HL-60 (cell line): ENCODE measurements around the gene PARP1.

Experiments used
- DNase-seq, 2 experiments: peaks; one replicate each; pipeline ENCODE4 v3.0.0-alpha.2; 2010 to 2020; ENCODE audit warnings: low read depth in 1 of 2, low spot score in 1 of 2
- H3K27ac ChIP-seq: fragments of 250-450 bp; sonication (Bioruptor Pico); replicated peaks from 2 replicates; pipeline ENCODE4 v1.5.1; 2020; ENCODE audit warnings: mild to moderate bottlenecking, moderate library complexity
- H3K27me3 ChIP-seq: fragments of 250-450 bp; sonication (Bioruptor Pico); 2 replicates; pipeline ENCODE4 v1.5.1; 2021; ENCODE audit warnings: mild to moderate bottlenecking, moderate library complexity; ENCODE audit not compliant: insufficient read depth, poor library complexity, severe bottlenecking
- H3K4me3 ChIP-seq: replicated peaks from 2 replicates; pipeline ENCODE4 v1.5.1; 2011; ENCODE audit warnings: mild to moderate bottlenecking, control low read depth, low read length; ENCODE audit not compliant: insufficient read depth
- CTCF ChIP-seq: IDR thresholded peaks from one replicate; pipeline ENCODE4 v1.5.1; 2011; ENCODE audit warnings: low read length, control low read depth, inconsistent platforms; ENCODE audit not compliant: insufficient read depth
- GABPA ChIP-seq: IDR thresholded peaks from 2 replicates; pipeline ENCODE4 v1.6.1; 2012; ENCODE audit warnings: low read depth
- POLR2AphosphoS5 ChIP-seq: IDR thresholded peaks from 2 replicates; pipeline ENCODE4 v1.6.1; 2012; ENCODE audit warnings: low read depth
- REST ChIP-seq: IDR thresholded peaks from 2 replicates; pipeline ENCODE4 v1.6.1; 2012; ENCODE audit warnings: low read depth; ENCODE audit not compliant: insufficient replicate concordance
- SPI1 ChIP-seq: IDR thresholded peaks from 2 replicates; pipeline ENCODE4 v1.6.1; 2012; ENCODE audit warnings: low read depth, mild to moderate bottlenecking, borderline replicate concordance
- long read RNA-seq: library from polyadenylated mRNA; unstranded; transcript quantifications from one replicate; pipeline ENCODE4 v2.0.0, GENCODE V29; 2020

PARP1 gene
- long read RNA-seq, transcript PARP1-203 (23 exons, 3,958 nt), result major isoform, 820 of 1,031 reads
- long read RNA-seq, partial matches to known transcripts, result 190 of 1,031 reads
- long read RNA-seq, other reads (novel, unspliced or antisense), result 20 of 1,031 reads

GRCh38 chr1:226407497-226408284 lies at the start of gene PARP1:
PARP1 (minus strand) TSS chr1:226408093; CDS start chr1:226407929, 164 bp downstream.
- Histone ChIP-seq H3K4me3 (peak within 1 kb of the TSS; percentile 64), H3K27ac (peak within 1 kb of the TSS; percentile 90), H3K27me3 (no peaks in the 10 kb centered on the region)
- TF ChIP-seq SPI1 (no peak), POLR2AphosphoS5 (peak; percentile 76; the same call in 1 of the 2 replicates)
- peak; percentile 85 to 92 for DNase-seq

- TF ChIP-seq REST (no peak), POLR2AphosphoS5 (no peak), CTCF (no peak), SPI1 (no peak), GABPA (no peak)
- H3K4me3 ChIP-seq, result no peak overlapping the region
- no peak overlapping the region for H3K27ac ChIP-seq
- no peaks in the 10 kb centered on the region for H3K27me3 ChIP-seq
- DNase-seq, result no peak
Measured at GRCh38 chr1:226457307-226457712, 49.4 kb upstream of the PARP1 start.

GRCh38 chr1:226455843-226456242 lies 48.0 kb upstream of the PARP1 start:
- no peak for DNase-seq
- no peak for TF ChIP-seq POLR2AphosphoS5
- no peak for TF ChIP-seq GABPA
- TF ChIP-seq REST, result no peak
- TF ChIP-seq CTCF, result no peak
- no peak for TF ChIP-seq SPI1
- H3K27me3 ChIP-seq, result no peaks in the 10 kb centered on the region
- no peak overlapping the region for H3K27ac ChIP-seq
- no peak overlapping the region for H3K4me3 ChIP-seq

- no peak for DNase-seq
- TF ChIP-seq REST, result no peak
- no peak for TF ChIP-seq CTCF
- TF ChIP-seq GABPA, result no peak
- TF ChIP-seq SPI1, result no peak
- no peak for TF ChIP-seq POLR2AphosphoS5
- Histone ChIP-seq H3K4me3 (no peak overlapping the region), H3K27ac (no peak overlapping the region), H3K27me3 (no peaks in the 10 kb centered on the region)
Measured at GRCh38 chr1:226454349-226454748, 46.5 kb upstream of the PARP1 start.
